Type B pancreatic cell (in vitro differentiated cells): ENCODE data around the gene GALM. TPM values are rescaled to one million over a fixed set of nuclear protein-coding genes. Genes with fewer than 3 reads are reported as not detected.

Source experiments
- DNase-seq: peaks from one replicate; pipeline ENCODE4 v3.0.0; 2021; ENCODE audit warnings: mixed read lengths; ENCODE audit not compliant: unreplicated experiment; ENCODE audit errors: extremely low spot score
- H3K27ac Mint-ChIP-seq: 2 replicates; pipeline ENCODE4 v1.8.0; 2021; ENCODE audit warnings: mild to moderate bottlenecking, mixed read lengths
- H3K27me3 Mint-ChIP-seq: 2 replicates; pipeline ENCODE4 v1.8.0; 2021; ENCODE audit warnings: mixed read lengths
- H3K36me3 Mint-ChIP-seq: 2 replicates; pipeline ENCODE4 v1.8.0; 2021; ENCODE audit warnings: mixed read lengths
- H3K4me1 Mint-ChIP-seq: one replicate; pipeline ENCODE4 v1.8.0; 2021; ENCODE audit warnings: mixed read lengths; ENCODE audit not compliant: unreplicated experiment
- H3K4me3 Mint-ChIP-seq: 2 replicates; pipeline ENCODE4 v1.8.0; 2021; ENCODE audit warnings: mild to moderate bottlenecking, mixed read lengths
- H3K9me3 Mint-ChIP-seq: 2 replicates; pipeline ENCODE4 v1.8.0; 2021; ENCODE audit warnings: mixed read lengths
- total RNA-seq: library from RNA; stranded (reverse); gene quantifications from 2 replicates; pipeline ENCODE4 v1.2.1, GENCODE V29; 2021; ENCODE audit warnings: low replicate concordance
- TF ChIP-seq, protein P1 (sequence below): fragments of 200-600 bp; sonication (generic); conservative IDR thresholded peaks from 2 replicates; pipeline ENCODE4 v1.5.0; 2021; ENCODE audit warnings: antibody characterized with exemption, mild to moderate bottlenecking

GALM gene
- total RNA-seq, 1 donor from 2014 or later = 16.1 TPM

DNA sequence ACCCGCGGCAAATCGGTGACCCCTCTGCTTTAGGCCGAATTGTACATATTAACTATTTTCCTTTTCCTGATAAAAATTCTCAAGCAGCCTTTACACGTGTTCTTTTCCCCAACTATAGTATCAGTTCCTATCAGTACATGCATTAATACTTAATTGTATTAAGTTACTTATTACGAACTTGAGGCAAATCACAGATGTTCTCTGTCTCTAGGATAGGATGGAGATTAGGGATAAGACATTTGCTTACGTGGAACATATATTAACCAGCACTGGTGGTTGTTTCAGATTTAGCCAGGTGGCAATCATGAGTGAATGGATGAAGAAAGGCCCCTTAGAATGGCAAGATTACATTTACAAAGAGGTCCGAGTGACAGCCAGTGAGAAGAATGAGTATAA lies 112.8 kb downstream of the GALM start:
- peaks cover 21% of the 10 kb centered on the region for H3K27me3 Mint-ChIP-seq
- TF ChIP-seq, protein P1, sequence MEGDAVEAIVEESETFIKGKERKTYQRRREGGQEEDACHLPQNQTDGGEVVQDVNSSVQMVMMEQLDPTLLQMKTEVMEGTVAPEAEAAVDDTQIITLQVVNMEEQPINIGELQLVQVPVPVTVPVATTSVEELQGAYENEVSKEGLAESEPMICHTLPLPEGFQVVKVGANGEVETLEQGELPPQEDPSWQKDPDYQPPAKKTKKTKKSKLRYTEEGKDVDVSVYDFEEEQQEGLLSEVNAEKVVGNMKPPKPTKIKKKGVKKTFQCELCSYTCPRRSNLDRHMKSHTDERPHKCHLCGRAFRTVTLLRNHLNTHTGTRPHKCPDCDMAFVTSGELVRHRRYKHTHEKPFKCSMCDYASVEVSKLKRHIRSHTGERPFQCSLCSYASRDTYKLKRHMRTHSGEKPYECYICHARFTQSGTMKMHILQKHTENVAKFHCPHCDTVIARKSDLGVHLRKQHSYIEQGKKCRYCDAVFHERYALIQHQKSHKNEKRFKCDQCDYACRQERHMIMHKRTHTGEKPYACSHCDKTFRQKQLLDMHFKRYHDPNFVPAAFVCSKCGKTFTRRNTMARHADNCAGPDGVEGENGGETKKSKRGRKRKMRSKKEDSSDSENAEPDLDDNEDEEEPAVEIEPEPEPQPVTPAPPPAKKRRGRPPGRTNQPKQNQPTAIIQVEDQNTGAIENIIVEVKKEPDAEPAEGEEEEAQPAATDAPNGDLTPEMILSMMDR = no peak
- H3K9me3 Mint-ChIP-seq = no peaks in the 10 kb centered on the region
- no peak for DNase-seq
- peak overlapping the region; percentile 87 for H3K27ac Mint-ChIP-seq
- peak overlapping the region; percentile 95 for H3K4me3 Mint-ChIP-seq
- H3K36me3 Mint-ChIP-seq = peaks cover 8% of the 10 kb centered on the region
- peaks cover 4% of the 10 kb centered on the region for H3K4me1 Mint-ChIP-seq

- TF ChIP-seq, protein P1 = no peak
- no peaks in the 10 kb centered on the region for H3K9me3 Mint-ChIP-seq
- H3K4me3 Mint-ChIP-seq = no peak overlapping the region
- DNase-seq = no peak
- no peaks in the 10 kb centered on the region for H3K4me1 Mint-ChIP-seq
- peaks cover 8% of the 10 kb centered on the region for H3K36me3 Mint-ChIP-seq
- H3K27ac Mint-ChIP-seq = no peak overlapping the region
- no peaks in the 10 kb centered on the region for H3K27me3 Mint-ChIP-seq
These were observed 117.7 kb downstream of the GALM start for GRCh38 chr2:38783586-38783985.

Other genes with a start within 250 kb of the GALM start
- gene HNRNPLL, start 63.2 kb upstream of the GALM start, total RNA-seq = 49.4 and 72.3 TPM in 2 replicates
- 176 and 248 TPM in 2 replicates for gene SRSF7, start 85.2 kb downstream of the GALM start, total RNA-seq
- gene GEMIN6, start 112.1 kb downstream of the GALM start, total RNA-seq = 16.2 and 19.9 TPM in 2 replicates
- 22.2 and 28.1 TPM in 2 replicates for gene DHX57, start 209.8 kb downstream of the GALM start, total RNA-seq
- 14.3 and 19.7 TPM in 2 replicates for gene MORN2, start 209.9 kb downstream of the GALM start, total RNA-seq
- gene ARHGEF33, start 223.8 kb downstream of the GALM start, total RNA-seq = 1.0 and 1.5 TPM in 2 replicates